ENCODE results near the gene LHFPL6.

DNA sequence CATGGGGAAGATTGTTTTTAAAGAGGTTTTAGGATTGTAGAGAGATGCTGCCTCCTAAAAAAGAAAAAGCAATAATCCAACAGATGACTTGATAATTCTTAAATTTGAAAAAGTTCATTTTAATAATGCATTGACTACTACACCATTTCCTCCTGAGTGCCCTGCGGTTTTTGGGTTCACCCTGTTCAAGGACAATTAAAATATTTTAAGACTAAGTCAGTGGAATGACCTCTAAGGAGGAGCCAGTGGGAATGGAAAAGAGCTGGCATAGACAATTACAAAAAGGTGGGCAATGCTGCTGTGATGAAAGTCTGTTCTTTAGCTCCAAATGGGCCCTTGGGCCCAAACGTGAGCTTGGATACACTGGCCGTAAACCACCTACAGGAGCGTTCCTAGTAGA, 217.8 kb downstream of the LHFPL6 start:
- TF ChIP-seq ZNF384 (IDR thresholded peaks at IDR 0.05), result no peak
- TF ChIP-seq SP1 (IDR thresholded peaks at IDR 0.05), result no peak
- TF ChIP-seq BHLHE40 (IDR thresholded peaks at IDR 0.05; ENCODE audit: borderline replicate concordance), result no peak
- no peak for TF ChIP-seq SUZ12 (IDR thresholded peaks at IDR 0.05)
- TF ChIP-seq NFRKB (IDR thresholded peaks at IDR 0.05), result no peak

Measured in HEK293T (cell line).